Fibroblast of lung (primary cell): Measurements from ENCODE around the gene TSR2.
"Not testable (repeated sequence)": the region's sequence is repeated elsewhere in the genome, so short reads cannot be mapped to it uniquely, and the experiment has no call there.

Source experiments
- CTCF ChIP-seq, 2 donors: IDR thresholded peaks in 1 of 2; conservative IDR thresholded peaks in 1 of 2; 1 replicate in 1 of 2; 2 replicates in 1 of 2; pipeline ENCODE4 v1.5.1; 2011 to 2012; ENCODE audit warnings: low read length in 2 of 2, control low read depth in 1 of 2, inconsistent platforms in 1 of 2, low read depth in 1 of 2, mild to moderate bottlenecking in 1 of 2
- EZH2 ChIP-seq: IDR thresholded peaks from 2 replicates; pipeline ENCODE4 v1.5.1; 2012; ENCODE audit warnings: low read length, control low read depth, mild to moderate bottlenecking; ENCODE audit errors: missing control alignments

DNA sequence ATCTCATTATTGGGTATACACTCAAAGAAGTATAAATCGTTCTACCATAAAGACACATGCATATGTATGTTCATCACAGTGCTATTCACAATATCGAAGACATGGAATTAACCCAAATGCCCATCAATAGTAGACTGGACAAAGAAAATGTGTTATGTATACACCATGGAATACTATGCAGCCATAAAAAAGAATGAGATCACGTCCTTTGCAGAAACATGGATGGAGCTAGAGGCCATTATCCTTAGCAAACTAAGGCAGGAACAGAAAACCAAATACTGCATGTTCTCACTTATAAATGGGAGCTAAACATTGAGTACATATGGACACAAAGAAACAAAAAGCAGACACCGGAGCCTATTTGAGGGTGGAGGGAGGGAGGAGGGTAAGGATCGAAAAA, 49.6 kb downstream of the TSR2 start:
- TF ChIP-seq CTCF (conservative IDR thresholded peaks at IDR 0.05 in 1 of 2, IDR thresholded peaks at IDR 0.05 in 1 of 2; ENCODE audit: low read depth in 1 of 2, low read length in 2 of 2); EZH2: not testable (repeated sequence)
